HepG2 (cell line): Measurements from ENCODE around the gene OTUD7B. TPM values are rescaled to one million over a fixed set of nuclear protein-coding genes. Genes with fewer than 3 reads are reported as not detected.

ENCODE experiments used
- ATM ChIP-seq: fragments of 450-650 bp; IDR thresholded peaks from 2 replicates; pipeline ENCODE4 v1.7.1; 2017; ENCODE audit warnings: mild to moderate bottlenecking, borderline replicate concordance
- HES4 ChIP-seq: sonication (generic); formaldehyde crosslinking; IDR thresholded peaks from 2 replicates; pipeline ENCODE4 v1.9.0; 2021; ENCODE audit warnings: mild to moderate bottlenecking, missing genetic modification reagents, borderline replicate concordance
- HIVEP1 ChIP-seq: sonication (generic); formaldehyde crosslinking; IDR thresholded peaks from 2 replicates; pipeline ENCODE4 v1.4.0; 2020; ENCODE audit warnings: mild to moderate bottlenecking, missing genetic modification reagents
- KDM2A ChIP-seq: sonication (generic); formaldehyde crosslinking; IDR thresholded peaks from 2 replicates; pipeline ENCODE4 v1.4.0; 2020; ENCODE audit warnings: low read depth, missing genetic modification reagents, borderline replicate concordance
- NR0B2 ChIP-seq: sonication (generic); formaldehyde crosslinking; IDR thresholded peaks from 2 replicates; pipeline ENCODE4 v1.4.0; 2020; ENCODE audit warnings: mild to moderate bottlenecking, missing genetic modification reagents
- ZBTB39 ChIP-seq: sonication (generic); formaldehyde crosslinking; IDR thresholded peaks from 2 replicates; pipeline ENCODE4 v1.5.0; 2020; ENCODE audit warnings: missing genetic modification reagents
- ZBTB49 ChIP-seq: sonication (generic); formaldehyde crosslinking; IDR thresholded peaks from 2 replicates; pipeline ENCODE4 v1.4.0; 2020; ENCODE audit warnings: missing genetic modification reagents, borderline replicate concordance
- ZMAT3 ChIP-seq: sonication (generic); formaldehyde crosslinking; conservative IDR thresholded peaks from 2 replicates; pipeline ENCODE4 v1.7.0; 2021; ENCODE audit warnings: missing genetic modification reagents
- ZNF101 ChIP-seq: sonication (generic); formaldehyde crosslinking; IDR thresholded peaks from 2 replicates; pipeline ENCODE4 v1.4.0; 2020; ENCODE audit warnings: mild to moderate bottlenecking, low read depth, missing genetic modification reagents, borderline replicate concordance
- ZNF253 ChIP-seq: sonication (generic); formaldehyde crosslinking; IDR thresholded peaks from 2 replicates; pipeline ENCODE4 v1.8.0; 2022; ENCODE audit warnings: mild to moderate bottlenecking, missing genetic modification reagents, borderline replicate concordance
- ZNF30 ChIP-seq: sonication (generic); formaldehyde crosslinking; IDR thresholded peaks from 2 replicates; pipeline ENCODE4 v1.5.0; 2020; ENCODE audit warnings: mild to moderate bottlenecking, missing genetic modification reagents
- ZNF468 ChIP-seq: sonication (generic); formaldehyde crosslinking; IDR thresholded peaks from 2 replicates; pipeline ENCODE4 v1.8.0; 2022; ENCODE audit warnings: mild to moderate bottlenecking, moderate library complexity, missing genetic modification reagents
- ZNF572 ChIP-seq: sonication (generic); formaldehyde crosslinking; IDR thresholded peaks from 2 replicates; pipeline ENCODE4 v1.5.1; 2020; ENCODE audit warnings: mild to moderate bottlenecking, missing genetic modification reagents
- ZNF577 ChIP-seq: sonication (generic); formaldehyde crosslinking; IDR thresholded peaks from 2 replicates; pipeline ENCODE4 v1.4.0; 2020; ENCODE audit warnings: mild to moderate bottlenecking, low read depth, missing genetic modification reagents, borderline replicate concordance
- ZNF652 ChIP-seq: IDR thresholded peaks from 2 replicates; pipeline ENCODE4 v1.6.1; 2016; ENCODE audit warnings: low read depth, borderline replicate concordance
- ZNF709 ChIP-seq: sonication (generic); formaldehyde crosslinking; IDR thresholded peaks from 2 replicates; pipeline ENCODE4 v1.5.0; 2020; ENCODE audit warnings: mild to moderate bottlenecking, missing genetic modification reagents
- ZNF740 ChIP-seq: sonication (generic); formaldehyde crosslinking; IDR thresholded peaks from 2 replicates; pipeline ENCODE4 v1.4.0; 2020; ENCODE audit warnings: missing genetic modification reagents
- polyA plus RNA-seq, 8 experiments: library from polyadenylated mRNA; depleted of rRNA in 3 of 8; stranded (reverse) in 7 of 8; unstranded in 1 of 8; fragments of >200 nt; fragmentation: Illumina TruSeq in 4 of 8; extraction: Trizol in 4 of 8; gene quantifications; 2 replicates each; pipeline versions ENCODE4 v1.2.1 to v1.2.3, GENCODE V29; 2011 to 2016; ENCODE audit warnings: low read depth in 4 of 8, missing spikeins in 1 of 8, mixed read lengths in 1 of 8; ENCODE audit not compliant: insufficient read depth in 1 of 8
- total RNA-seq, 5 experiments: library from RNA; depleted of rRNA; stranded (reverse); fragments of >200 nt; fragmentation: Illumina TruSeq; extraction: Trizol; gene quantifications; 2 replicates each; pipeline ENCODE4 v1.2.3, GENCODE V29; 2016; ENCODE audit warnings: low read depth in 1 of 5
- TF ChIP-seq, protein P1 (sequence below): sonication (generic); formaldehyde crosslinking; IDR thresholded peaks from 2 replicates; pipeline ENCODE4 v1.5.0; 2020; ENCODE audit warnings: mild to moderate bottlenecking, missing genetic modification reagents
- TF ChIP-seq, protein P2 (sequence below): sonication (generic); formaldehyde crosslinking; IDR thresholded peaks from 2 replicates; pipeline ENCODE4 v1.4.0; 2020; ENCODE audit warnings: missing genetic modification reagents, mild to moderate bottlenecking, borderline replicate concordance

Gene OTUD7B
- total and polyA plus RNA-seq, 2 of the 13 experiments (the other 11 are each of a cell fraction or from before 2014, with no cell fraction given) = 5.1 to 11.2 TPM

GRCh38 chr1:150010393-150011115 lies at the start of gene OTUD7B (continued):
- TF ChIP-seq NR0B2 (CRISPR knock-in tag) (0 out of 2 replicates have a peak, but pooled peaks have one; percentile 51), ZBTB49 (no peak), ZNF572 (CRISPR knock-in tag) (no peak), ZNF652 (CRISPR knock-in tag) (peak; percentile 27; the same call in 1 of the 2 replicates), ZBTB39 (0 out of 2 replicates have a peak, but pooled peaks have one; percentile 50), ZNF30 (CRISPR knock-in tag) (no peak), ZNF577 (CRISPR knock-in tag) (no peak), ZNF709 (CRISPR knock-in tag) (peak; percentile 85), ZNF740 (CRISPR knock-in tag) (no peak), HIVEP1 (CRISPR knock-in tag) (peak; percentile 35; the same call in 1 of the 2 replicates), ATM (no peak), HES4 (CRISPR knock-in tag) (peak; percentile 53; the same call in 1 of the 2 replicates), ZNF468 (CRISPR knock-in tag) (no peak), ZMAT3 (CRISPR knock-in tag) (peak; percentile 95), KDM2A (CRISPR knock-in tag) (peak; percentile 97), ZNF101 (CRISPR knock-in tag) (no peak), ZNF253 (CRISPR knock-in tag) (no peak)
- TF ChIP-seq, protein P1, sequence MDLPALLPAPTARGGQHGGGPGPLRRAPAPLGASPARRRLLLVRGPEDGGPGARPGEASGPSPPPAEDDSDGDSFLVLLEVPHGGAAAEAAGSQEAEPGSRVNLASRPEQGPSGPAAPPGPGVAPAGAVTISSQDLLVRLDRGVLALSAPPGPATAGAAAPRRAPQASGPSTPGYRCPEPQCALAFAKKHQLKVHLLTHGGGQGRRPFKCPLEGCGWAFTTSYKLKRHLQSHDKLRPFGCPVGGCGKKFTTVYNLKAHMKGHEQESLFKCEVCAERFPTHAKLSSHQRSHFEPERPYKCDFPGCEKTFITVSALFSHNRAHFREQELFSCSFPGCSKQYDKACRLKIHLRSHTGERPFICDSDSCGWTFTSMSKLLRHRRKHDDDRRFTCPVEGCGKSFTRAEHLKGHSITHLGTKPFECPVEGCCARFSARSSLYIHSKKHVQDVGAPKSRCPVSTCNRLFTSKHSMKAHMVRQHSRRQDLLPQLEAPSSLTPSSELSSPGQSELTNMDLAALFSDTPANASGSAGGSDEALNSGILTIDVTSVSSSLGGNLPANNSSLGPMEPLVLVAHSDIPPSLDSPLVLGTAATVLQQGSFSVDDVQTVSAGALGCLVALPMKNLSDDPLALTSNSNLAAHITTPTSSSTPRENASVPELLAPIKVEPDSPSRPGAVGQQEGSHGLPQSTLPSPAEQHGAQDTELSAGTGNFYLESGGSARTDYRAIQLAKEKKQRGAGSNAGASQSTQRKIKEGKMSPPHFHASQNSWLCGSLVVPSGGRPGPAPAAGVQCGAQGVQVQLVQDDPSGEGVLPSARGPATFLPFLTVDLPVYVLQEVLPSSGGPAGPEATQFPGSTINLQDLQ (CRISPR knock-in tag) = no peak; the same call in 1 of the 2 replicates
- TF ChIP-seq, protein P2, sequence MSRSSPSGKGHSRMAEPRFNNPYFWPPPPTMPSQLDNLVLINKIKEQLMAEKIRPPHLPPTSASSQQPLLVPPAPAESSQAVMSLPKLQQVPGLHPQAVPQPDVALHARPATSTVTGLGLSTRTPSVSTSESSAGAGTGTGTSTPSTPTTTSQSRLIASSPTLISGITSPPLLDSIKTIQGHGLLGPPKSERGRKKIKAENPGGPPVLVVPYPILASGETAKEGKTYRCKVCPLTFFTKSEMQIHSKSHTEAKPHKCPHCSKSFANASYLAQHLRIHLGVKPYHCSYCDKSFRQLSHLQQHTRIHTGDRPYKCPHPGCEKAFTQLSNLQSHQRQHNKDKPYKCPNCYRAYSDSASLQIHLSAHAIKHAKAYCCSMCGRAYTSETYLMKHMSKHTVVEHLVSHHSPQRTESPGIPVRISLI (CRISPR knock-in tag) = peak; percentile 53; the same call in 1 of the 2 replicates
